Ramos (cell line): ENCODE data around the gene ADAMTSL2.

Source experiments
- in situ Hi-C: fragments of 300-500 bp; cut with MboI; formaldehyde crosslinking; loops from one replicate; pipeline ENCODE4 v1.14.3; 2022; ENCODE audit warnings: low sequenced_read_pairs; ENCODE audit not compliant: unreplicated experiment

The ADAMTSL2 gene

GRCh38 chr9:133569891-133570690 is 35.6 kb downstream of the ADAMTSL2 start:
- in situ Hi-C loops = no loop called here

- in situ Hi-C loops = no loop called here
These were observed 36.2 kb downstream of the ADAMTSL2 start for GRCh38 chr9:133570691-133571080.

GRCh38 chr9:133571391-133571890 is 36.9 kb downstream of the ADAMTSL2 start:
- in situ Hi-C loops = no loop called here

DNA sequence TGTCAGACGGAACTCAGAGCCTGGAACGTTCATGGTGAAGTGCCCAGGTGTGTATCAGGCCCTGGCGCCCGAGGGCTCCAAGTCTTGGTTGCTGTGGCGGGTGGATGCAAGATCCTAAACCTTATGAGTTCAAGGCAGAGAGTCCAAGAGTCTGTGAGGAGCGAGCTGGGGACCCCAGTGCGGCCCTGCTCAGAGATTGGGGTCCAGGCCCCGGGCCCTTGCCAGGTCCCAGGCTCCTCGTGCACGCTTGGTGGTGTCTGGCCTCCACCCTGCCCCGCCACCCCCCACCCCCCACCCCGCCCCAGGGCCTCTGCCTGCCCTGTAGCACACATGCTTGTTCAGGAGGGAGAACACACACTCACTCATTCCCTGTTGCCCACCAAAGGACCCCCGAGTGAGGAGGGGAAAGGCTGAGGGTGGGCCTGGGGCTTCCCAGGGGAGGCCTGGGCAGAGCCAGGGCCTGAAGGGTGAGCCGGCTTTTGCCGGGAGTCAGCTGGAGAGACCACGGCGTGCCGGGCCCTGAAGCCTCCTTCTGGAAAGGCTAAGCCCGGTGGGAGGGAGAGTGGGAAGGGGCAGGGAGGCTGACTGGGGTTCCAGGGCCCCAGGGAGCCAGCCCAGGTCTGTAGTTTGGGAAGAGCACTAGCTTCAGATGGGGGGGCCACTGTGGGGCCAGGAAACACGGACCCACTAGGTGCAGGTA is 37.5 kb downstream of the ADAMTSL2 start:
- in situ Hi-C loops = no loop called here

GRCh38 chr9:133572821-133573361 is 38.4 kb downstream of the ADAMTSL2 start:
- in situ Hi-C loops = no loop called here

DNA sequence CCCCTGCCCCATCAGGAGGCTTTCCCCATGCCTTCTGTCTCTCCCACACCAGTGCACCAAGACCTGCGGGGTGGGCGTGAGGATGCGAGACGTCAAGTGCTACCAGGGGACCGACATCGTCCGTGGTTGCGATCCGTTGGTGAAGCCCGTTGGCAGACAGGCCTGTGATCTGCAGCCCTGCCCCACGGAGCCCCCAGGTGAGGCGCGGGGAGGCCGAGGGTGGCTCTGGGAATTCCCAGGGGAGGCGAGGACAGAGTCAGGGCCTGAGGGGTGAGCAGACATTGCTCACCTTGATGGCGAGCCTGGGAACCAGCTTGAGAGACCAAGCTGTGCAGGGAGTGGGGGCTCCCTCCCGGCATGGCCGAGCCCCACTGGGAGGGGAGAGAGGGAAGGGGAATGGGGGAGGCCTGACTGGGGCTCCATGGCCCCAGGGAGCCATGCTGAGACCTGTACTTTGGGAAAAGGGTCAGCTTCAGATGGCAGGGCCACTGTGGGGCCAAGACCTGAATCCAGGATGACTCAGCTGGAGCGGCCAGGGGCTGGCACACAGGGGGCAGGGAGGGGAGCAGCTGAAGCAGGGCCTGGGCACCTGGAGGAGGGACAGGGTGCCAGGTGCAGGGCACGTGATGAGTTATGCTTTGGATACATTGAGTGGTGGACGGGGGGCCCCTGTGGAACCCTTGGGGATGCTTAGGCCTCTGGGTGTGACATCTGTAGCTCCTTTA is 39.4 kb downstream of the ADAMTSL2 start:
- in situ Hi-C loops = no loop called here

- in situ Hi-C loops = no loop called here
These were observed 40.3 kb downstream of the ADAMTSL2 start for GRCh38 chr9:133574771-133575170.

DNA sequence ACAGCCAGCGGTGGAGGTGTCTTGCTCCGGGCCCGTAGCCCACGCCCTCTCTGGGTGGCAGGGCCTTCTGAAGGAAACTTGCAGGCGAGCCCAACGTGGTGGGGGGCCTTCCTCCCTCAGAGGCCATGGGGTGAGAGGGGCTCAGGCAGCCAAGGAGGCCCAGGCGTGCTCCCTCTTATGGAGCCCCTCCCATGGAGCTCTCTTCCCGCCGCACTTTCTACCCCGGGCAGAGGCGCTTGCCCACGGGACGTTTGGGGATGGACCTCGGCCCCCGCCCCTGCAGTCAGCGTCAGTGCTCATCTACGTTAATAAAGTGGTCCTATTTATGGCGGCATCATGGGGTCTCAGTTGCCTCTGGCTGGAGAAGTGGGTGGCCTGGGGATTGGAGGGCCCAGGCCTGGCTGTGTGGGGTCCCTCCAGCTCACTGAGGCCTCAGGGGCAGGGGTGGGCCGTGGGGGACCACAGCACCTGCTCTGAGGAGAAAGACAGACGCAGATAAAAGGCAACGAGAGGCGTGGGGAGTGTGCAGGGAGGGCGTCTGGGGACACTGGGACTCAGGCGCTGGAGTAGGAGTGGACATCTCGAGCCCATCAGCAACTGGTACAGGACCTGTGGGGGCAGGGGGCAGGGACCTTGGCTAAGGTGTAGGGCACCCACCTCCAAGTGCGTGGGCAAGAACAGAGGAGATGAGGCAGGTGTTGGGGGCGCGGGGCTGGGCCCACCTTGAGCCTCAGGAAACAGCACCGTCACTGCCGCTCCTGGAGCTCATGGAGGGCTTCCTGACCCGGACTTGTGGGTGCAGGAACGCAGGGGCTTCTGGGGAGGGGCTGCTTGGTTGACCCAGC is 40.9 kb downstream of the ADAMTSL2 start:
- in situ Hi-C loops = no loop called here

GRCh38 chr9:133576031-133576874 is 41.7 kb downstream of the ADAMTSL2 start:
- in situ Hi-C loops = no loop called here

DNA sequence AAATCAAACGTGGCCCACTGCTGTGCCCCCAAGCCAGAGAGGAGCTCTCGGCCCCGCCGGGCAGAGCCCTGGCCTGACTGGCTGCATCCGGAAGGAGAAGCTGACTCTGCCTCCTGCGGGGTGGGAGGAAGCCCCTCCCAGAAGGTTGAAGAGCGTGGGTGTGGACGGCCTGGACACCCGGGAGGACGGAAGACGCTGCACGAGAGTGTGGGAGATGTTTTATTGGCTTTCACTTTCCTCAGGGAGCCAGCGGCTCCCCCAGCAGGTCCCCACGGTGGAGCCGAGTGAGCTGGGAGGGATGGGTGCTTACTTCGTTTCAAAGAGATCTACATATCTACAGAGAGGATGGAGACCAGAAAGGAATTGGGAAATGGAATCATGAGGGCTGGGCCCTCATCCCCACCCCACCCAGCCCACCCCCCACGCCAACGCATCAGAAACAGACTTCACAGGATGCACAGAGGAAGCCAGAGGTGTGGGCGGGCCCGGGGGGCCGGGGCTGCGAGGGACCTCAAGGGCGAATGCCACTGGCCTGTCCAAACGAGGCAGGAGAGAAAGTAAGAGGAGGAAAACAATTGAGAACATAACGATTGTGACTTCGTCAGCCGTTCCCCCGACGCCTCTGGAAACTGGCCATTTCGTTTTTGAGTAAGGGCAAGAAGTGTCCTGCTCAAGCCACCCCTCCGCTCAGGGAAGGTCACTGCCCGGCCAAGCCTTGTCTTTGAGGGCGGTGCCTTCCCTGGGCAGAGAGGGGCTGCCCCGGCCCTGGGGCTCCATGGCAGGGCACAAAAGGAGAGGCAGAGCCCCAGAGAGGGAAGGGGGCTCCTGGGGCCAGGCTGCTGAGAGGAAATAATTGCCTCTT is 42.6 kb downstream of the ADAMTSL2 start:
- in situ Hi-C loops = no loop called here

DNA sequence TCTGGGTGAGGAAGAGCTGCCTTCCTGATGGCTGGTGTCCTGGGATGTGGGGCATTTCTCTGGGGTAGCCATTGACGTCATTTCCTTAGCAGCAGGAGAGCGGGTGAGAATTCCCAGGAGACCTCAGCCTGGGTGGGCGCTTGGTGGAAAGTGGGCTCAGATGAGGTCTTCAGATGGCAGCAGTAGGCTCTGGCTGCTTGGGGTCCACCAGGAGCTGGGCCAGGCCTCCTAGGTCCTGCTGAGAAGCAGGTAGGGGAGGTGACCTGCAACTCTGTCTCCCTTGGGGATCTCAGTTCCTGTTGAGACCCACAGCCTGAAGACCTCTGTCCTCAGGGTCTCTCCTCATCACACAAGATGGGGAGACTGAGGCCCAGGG is 43.2 kb downstream of the ADAMTSL2 start:
- in situ Hi-C loops = no loop called here

DNA sequence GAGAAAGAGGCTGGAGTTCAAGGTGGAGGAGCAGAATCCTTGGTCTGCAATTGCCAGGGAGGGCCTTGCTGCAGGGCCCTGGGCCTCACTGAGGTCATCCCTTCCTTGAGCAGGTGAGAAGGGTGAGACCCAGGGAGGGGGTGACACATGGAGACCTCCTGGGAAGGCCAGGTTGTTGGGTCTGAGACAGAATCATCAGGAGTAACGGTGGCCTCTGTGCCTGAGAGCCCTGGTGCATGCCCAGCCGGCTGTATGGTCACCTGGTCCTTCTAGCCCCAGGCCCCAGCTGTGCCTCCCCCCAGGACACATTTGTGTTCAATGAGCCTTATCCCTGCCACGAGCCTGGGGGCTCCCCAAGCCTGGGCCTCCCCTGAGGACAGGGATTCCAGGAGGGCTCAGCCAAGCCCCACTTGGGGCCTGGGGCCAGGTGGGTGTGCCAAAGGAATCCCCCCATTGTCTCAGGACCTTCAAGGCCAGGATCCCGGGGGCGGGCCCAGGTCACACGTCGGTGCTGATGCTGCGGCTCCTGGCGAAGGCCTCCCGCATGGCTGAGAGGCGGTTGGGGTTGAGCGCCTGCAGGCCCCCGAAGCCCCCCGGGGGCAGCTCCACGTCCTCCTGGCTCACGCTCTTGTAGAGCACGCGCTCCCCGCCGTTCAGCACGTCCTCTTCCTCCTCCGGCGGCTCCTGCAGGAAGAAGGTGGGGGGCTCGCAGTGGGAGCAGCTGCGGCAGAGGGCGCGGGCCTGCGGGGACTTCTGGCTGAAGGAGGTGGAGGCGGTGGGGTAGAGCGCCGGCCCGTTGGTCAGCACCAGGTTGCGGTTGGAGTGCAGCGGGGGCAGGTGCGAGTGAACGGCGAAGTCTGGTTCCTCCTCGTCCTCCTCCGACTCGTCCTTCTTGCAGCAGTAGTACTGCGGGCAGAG is 44.3 kb downstream of the ADAMTSL2 start:
- in situ Hi-C loops = no loop called here

- in situ Hi-C loops = no loop called here
These were observed 45.3 kb downstream of the ADAMTSL2 start for GRCh38 chr9:133579601-133580418.

DNA sequence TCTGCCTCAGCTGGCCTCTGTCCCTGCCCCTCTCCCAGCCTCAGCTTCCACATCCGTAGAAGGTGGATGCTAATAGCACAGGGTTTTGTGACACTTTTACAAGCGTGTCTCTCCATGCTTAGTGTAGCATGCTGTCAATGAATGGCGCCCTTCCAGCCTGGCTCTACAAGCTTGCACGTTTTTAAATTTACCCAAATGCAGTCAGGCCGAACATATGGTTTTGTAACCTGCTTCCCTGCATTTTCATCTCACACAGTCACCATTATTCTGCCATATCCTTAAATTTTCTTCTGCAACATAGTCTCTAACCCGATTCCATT is 45.9 kb downstream of the ADAMTSL2 start:
- in situ Hi-C loops = no loop called here

DNA sequence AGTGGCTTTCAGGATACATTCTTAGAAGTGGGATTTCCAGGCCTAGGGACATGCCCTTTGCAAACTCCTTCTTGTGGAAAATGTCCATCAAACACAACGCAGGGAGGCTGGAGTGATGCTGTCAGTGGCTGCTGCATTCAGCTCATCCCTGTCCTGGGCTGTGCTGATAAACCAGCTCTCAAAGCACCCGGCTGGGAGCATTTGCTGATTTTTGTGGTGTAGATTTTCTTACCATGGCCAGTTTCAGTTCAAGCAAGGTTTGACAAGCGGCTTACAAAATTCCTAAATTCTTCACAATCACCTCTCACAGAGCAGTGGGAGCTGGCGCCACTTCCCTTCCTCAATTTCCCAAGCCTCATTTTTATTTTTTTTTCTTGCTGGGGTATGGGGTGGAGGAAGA is 46.5 kb downstream of the ADAMTSL2 start:
- in situ Hi-C loops = no loop called here
